GM18499 (cell line): Measurements from ENCODE around the gene CELF6.
A peak's percentile ranks its signal among the peaks of the same experiment; 100 is the strongest.
"Not testable (repeated sequence)": the region's sequence is repeated elsewhere in the genome, so short reads cannot be mapped to it uniquely, and the experiment has no call there.

Source experiments
- ATAC-seq: cut with Tn5 transposase; IDR thresholded peaks from one replicate; pipeline ENCODE4 v1.9.1; 2021; ENCODE audit warnings: moderate number of reproducible peaks; ENCODE audit not compliant: insufficient read depth, unreplicated experiment

CELF6 gene

GRCh38 chr15:72275635-72276325 lies 44.2 kb downstream of the CELF6 start:
- ATAC-seq: not testable (repeated sequence)

- no peak for ATAC-seq
Observed at GRCh38 chr15:72272997-72273352, 47.0 kb downstream of the CELF6 start.

- ATAC-seq: peak; percentile 79
Observed at GRCh38 chr15:72272213-72272996, 47.6 kb downstream of the CELF6 start, which contains the start of gene PARP6. PARP6 (minus strand) TSS chr15:72272554; CDS start chr15:72267477, 5,077 bp downstream.

GRCh38 chr15:72271895-72272212 lies 48.1 kb downstream of the CELF6 start:
- peak; percentile 2 for ATAC-seq

- no peak for ATAC-seq
Observed at GRCh38 chr15:72271221-72271620, 48.7 kb downstream of the CELF6 start.

- ATAC-seq: no peak
Observed at GRCh38 chr15:72269739-72270138, 50.2 kb downstream of the CELF6 start.

- no peak for ATAC-seq
Observed at GRCh38 chr15:72265031-72265430, 54.9 kb downstream of the CELF6 start.

GRCh38 chr15:72252663-72253299 lies 67.2 kb downstream of the CELF6 start:
- ATAC-seq: no peak

GRCh38 chr15:72249142-72249810 lies 70.7 kb downstream of the CELF6 start:
- no peak for ATAC-seq

GRCh38 chr15:72248514-72248913 lies 71.4 kb downstream of the CELF6 start:
- ATAC-seq: no peak

- no peak for ATAC-seq
Observed at GRCh38 chr15:72242775-72243370, 77.1 kb downstream of the CELF6 start.

GRCh38 chr15:72239652-72240051 lies 80.3 kb downstream of the CELF6 start:
- ATAC-seq: no peak

GRCh38 chr15:72238586-72238985 lies 81.4 kb downstream of the CELF6 start:
- no peak for ATAC-seq

GRCh38 chr15:72237853-72238224 lies 82.1 kb downstream of the CELF6 start:
- ATAC-seq: no peak

GRCh38 chr15:72237029-72237852 lies 82.7 kb downstream of the CELF6 start:
- no peak for ATAC-seq

- no peak for ATAC-seq
Observed at GRCh38 chr15:72236381-72237003, 83.5 kb downstream of the CELF6 start.

GRCh38 chr15:72235298-72235697 lies 84.7 kb downstream of the CELF6 start:
- ATAC-seq: no peak
